Putamen (tissue), 1 donor: ENCODE data around the gene PPP1R13B.

Experiments used
- DNase-seq: peaks from one replicate; pipeline ENCODE4 v3.0.0-alpha.2; 2016; ENCODE audit warnings: low spot score

PPP1R13B gene

DNA sequence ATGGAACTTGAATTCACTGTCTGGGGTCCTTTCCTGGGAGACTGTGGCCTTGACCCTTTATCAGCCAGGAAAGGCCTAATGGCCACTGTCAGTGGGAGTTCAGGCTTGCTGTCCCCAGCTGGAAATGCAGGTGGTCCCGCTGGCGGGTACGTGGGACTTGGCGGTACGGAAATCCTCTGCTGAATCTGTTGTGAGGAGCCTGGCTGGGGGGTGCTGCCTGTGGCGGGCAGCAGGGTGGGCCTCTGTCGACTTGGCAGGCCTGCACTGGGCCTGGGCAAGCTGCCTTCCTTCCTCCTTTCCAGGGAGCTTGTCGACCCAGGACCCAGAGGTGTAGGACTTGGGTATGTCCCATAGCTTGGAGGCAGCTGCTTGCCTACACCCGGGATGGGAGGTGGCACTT lies 105.5 kb downstream of the PPP1R13B start:
- DNase-seq, result no peak

DNA sequence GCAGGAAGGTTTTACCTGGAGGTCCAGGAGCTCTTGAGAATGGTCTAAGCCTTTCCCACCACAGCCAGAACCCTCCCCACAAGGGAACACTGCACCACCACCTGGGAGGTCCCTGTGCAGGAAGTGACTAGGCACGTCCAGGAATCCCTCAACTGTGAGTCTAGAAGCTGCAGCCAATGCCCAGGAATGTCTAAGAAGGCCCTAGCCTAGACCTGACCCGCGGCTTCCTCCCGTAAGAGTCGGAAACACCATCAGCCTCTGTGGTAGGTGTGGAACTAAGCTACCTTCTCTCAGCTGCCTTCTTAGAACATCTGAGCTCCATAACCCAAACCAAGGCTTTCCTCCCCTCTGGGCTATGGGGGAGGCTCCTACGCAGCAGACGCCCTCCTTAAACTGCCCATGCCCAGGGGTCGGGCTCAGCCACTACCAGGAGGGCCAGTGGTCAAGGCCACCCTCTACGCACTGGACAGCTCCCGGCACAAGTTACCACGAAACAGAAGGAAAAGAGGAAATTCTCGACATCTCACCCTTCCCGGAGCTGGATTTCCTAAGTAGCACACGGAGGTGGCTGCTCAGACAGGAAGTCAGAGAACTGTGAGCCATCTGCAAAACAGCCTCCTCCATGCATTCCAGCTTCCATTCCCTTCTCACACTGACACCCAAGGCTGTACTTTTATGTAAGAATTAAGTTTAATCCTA lies 106.2 kb downstream of the PPP1R13B start:
- no peak for DNase-seq

DNA sequence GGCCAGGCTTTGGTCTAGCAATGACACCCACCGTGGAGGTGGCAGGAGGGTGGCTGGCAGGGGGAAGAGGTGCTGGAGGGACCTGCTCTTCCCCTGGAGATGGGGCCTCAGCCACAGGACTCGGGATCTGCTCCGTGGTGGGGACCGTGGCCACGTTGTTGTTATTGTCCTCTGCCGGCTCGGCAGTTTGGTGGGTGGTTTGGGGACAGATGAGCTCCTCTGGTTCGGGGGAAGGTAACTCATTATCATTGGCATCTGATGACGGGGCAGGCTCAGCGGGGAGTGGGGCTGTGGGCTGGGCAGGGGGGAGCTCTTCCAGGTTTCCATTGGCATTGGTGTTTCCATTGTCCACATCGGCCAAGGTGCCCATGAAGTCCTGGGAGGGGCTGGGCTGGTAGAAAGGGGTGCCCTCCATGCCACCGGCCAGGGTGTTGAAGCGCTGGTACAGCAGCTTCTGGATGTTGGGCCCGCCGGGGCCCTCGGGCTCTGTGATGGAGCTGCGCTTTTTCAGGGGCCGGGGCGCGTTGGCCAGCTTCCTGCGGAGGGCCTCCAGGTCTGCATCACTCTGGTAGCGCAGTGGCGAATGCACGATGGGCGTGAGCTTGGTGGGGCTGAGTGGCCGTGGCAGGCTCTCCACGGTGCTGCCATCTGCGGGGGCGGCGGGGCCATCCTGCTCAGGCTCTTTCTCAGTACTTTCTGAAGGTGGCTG lies 107.4 kb downstream of the PPP1R13B start:
- DNase-seq, result no peak

DNA sequence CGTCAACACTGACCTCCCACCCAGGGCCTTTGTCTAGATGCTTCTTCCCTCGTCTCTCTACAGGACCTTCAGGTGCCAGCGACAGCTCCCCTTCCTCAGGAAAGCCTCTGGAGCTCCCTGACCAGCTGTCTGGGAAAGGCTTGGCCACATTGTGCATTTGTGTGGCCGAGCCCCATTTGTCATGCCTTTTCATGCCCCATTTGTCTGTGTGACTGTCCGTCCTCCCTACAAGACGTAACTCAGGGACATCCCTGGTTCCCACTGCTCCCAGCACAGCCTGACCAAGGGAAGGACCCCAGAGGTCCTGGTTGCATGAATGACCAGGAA lies 107.9 kb downstream of the PPP1R13B start:
- no peak for DNase-seq

DNA sequence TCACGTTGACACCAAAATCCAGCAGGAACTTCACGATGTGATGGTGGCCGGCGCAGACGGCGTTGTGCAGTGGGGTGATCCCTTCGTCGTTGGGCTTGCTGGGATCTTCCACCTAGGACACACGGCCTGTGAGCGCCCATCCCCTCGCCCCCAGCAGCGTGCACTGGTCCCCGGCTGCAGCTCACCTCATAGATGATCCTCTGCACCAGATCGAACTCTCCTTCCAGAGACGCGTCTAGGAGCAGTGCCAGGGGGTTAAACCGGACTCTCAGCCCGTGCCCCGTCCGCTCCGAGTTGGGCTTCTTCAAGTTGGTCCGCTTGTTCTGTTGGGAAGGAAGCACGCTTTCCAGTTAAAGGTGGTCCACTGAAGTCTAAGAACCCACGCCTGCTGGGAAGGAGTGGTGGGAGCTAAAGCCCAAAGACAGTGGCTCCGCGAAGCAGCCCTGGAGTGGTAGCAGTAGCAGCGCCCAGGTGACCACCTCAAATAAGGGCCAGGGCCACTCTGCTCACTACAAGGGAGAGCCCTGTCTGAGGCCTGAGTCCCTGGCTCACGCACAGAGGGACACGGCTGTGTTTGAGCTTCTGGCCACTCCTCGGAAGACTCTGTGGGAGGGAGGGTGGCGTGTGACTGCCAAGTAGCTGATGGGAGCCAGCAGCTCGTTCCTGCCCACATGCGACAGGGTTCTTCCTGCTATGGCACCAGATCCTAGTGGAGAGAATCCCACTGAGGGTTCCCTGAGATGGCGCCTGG lies 108.5 kb downstream of the PPP1R13B start:
- DNase-seq, result no peak

DNA sequence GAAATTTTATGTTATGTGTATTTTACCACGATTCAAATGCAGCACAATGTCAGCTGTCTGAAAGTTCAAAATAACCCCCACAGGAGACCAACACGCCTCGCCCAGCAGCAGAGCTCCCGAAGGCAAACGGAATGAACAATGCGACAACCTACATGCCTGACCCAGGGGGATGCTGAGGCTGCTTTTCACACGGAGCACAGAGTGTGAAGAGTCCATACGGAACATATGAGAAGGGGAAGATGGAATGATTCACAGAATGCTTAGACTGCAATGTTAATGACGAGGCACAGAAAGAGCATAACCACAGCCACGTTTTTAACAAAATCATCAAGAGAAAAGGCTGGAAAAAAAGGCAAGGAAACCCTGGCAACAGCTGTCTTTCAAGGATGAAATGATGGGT lies 109.2 kb downstream of the PPP1R13B start:
- no peak for DNase-seq

DNA sequence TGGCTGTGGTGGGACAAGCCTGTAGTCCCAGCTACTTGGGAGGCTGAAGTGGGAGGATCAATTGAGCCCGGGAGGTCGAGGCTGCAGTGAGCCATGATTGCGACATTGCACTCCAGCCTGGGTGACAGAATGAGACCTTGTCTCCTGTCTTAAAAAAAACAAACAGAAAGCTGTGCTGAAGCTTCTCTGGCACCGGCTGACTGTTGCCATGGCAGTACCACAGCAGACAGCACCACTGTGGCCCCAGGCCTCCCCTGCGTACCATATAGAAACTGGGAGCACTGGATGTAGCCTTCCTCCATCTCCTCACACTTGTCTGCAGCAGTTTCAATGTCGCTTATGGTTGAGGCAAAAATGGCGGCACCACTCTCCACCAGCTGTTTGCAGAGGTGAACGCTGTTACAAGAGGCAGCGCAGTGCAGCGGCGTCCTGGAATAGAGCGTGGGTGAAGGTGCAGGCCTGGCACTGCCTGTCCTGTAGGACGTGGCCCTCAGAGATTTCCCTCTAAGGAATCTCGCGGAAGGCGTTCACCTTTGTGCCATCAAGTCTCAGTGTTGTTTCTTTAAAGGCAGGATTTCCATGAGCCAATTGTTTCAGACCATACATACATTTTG lies 109.8 kb downstream of the PPP1R13B start:
- DNase-seq, result no peak

DNA sequence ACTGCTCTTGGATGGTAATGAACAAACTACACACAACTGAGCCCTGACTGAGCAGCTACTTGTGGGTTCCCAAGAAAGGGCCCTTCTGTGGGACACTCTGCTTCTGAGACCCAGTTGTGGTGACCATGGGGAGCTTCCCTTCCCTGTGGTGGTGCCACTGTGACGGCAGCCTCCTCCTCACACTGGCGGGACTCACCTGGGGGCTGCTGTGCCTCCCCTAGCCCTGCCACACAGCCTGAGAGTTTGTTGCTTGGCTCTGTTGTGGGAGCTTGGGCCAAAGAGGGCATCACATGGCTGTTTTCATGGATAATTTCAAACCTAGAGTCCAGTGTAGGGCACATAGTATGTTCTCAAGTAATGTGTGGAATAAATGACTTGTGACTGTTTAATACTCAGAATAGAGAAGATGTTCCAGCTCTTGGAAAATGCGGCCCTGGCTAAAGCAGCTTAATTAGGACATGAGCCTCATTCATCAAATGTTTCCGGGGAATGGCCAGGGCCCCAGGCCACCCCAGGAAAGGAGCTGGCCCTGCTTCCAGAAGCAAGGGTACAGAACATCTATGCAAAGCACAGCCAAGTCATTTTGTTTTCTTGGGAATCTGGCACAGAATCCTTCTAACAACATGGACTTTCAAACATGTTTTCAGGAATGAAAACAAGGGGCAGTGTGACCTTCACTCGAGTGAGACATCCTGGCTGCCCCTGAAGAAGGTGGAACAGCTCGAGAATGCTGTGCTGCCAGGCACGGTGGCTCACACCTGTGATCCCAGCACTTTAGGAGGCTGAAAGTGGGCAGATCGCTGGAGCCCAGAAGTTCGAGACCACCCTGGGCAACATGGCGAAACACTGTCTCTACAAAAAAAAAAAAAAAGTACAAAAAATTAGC lies 110.6 kb downstream of the PPP1R13B start:
- DNase-seq, result no peak

DNA sequence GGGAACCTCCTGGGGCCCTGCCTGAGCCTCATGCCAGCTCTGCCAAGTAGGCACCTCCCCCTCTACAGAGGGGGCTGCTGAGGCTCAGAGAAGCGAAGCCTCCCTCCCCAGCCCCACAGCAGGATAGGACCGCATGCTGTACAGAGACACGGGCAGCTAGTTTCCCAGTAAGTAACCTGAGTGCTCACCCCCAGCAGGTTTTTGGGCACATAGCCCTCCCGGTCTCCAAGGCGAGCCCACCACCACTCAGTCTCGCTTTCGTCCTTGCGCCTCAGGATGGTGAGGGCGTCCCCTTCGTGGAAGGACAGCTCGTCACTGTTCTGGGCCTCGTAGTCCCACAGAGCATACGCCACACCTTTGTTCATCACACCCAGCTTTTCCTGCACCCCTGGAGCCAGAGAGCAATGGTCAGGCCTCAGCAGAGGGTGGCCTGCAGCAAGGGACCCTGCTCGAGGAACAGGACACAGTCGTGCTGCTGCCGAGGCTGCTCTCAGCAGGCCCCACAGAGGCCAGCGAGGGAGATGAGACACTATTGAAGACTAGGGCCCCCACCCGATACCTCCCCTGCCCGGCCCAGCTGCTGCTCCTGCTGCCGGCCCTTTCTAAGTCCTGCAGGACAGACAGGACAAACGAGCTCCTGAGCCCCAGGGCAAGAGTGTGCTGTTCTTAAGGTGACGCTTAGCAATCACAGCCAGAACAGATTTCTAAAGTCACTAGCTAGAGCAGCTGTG lies 111.4 kb downstream of the PPP1R13B start:
- DNase-seq, result no peak

DNA sequence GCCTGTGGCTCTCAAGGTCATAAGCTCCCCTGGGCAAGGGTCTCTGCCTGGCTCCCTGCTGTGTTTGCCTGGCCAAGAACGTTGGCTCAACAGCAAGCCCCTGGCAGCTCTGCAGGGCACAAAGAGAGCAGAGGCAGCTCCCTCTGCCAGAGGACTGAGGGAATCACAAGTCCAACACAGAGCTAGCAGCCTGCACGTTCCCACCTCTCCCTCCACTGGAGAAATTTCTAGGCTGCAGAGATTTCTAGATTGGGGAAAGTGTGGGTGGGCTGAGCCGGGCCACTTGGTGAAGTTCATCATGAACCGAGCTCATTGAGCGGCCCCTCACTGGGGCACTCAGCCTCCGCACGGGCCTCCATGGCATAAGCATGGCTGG lies 111.9 kb downstream of the PPP1R13B start:
- no peak for DNase-seq

DNA sequence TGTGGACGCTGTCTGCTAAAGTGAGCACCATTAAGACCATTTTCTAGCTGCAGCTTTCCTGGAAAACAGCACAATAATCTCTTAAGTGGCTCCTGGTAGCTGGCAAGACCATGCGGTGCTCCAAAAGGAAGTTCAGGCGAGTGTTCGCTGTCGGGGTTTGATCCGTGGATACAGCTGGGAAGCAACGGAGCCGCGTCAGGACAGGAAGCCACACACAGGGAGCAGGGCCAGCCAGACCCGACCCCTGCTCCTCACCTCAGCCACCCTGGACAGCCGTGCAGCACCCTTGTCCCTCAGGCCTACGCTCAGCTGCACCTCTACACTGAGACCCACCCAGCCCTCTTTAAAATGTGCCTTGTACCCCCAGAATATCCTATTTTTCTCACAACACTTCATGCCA lies 112.4 kb downstream of the PPP1R13B start:
- no peak for DNase-seq

DNA sequence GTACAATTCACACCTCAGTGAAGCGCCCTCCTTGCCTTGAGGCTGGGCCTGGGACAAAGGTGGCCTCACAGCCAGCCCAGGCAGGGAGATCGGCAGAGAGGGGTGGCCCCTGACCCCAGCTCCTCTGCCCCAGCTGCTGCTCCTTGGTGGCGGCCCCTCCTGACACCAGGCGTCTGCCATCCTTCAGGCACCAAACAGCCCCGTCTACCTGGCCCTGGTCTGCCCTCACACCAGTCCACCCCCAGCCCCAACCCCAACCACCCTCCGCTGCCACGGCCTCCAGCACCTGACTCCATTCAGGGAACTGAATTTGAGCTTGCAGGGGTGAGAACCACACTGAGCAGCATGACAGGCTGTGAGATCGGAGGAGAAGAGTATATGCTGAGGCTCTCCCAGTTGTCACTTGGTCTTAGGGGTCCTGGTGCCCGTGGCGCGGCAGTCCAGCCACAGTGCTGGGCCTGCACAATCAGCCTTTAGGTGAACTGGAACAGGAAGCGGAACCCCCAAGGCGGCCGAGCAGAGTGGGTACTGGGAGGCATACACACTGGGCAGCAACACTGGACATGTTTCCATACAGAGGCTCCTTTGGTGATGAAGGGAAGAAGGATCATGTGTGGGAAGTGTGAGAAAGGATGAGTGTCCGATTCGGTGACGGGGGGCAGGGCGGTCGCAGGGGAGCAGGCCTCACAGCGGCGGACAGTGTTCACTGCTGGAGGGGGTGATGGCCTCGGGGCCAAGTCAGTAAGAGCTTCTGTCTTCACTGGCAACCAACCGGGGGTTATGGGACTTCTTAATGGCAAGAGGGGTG lies 113.1 kb downstream of the PPP1R13B start:
- DNase-seq, result no peak

DNA sequence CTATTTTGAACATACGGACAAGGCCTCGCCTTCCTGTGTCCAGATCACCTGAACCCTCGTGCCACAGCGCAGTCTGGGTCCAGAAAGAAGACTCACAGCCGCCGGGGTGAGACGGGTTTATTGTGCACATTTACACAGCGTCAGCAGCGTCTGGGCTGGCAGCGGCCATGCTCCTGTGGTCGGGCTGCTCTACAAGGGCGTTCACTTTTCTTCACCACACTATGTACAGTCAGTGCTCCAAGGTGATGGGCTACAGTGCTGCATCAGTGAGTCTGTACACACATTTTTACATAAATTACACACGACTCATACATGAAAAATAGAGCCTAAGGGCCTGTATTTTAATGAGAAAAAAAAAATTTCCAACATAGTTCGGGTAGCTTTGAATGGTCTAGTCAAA lies 113.7 kb downstream of the PPP1R13B start:
- DNase-seq, result no peak

DNA sequence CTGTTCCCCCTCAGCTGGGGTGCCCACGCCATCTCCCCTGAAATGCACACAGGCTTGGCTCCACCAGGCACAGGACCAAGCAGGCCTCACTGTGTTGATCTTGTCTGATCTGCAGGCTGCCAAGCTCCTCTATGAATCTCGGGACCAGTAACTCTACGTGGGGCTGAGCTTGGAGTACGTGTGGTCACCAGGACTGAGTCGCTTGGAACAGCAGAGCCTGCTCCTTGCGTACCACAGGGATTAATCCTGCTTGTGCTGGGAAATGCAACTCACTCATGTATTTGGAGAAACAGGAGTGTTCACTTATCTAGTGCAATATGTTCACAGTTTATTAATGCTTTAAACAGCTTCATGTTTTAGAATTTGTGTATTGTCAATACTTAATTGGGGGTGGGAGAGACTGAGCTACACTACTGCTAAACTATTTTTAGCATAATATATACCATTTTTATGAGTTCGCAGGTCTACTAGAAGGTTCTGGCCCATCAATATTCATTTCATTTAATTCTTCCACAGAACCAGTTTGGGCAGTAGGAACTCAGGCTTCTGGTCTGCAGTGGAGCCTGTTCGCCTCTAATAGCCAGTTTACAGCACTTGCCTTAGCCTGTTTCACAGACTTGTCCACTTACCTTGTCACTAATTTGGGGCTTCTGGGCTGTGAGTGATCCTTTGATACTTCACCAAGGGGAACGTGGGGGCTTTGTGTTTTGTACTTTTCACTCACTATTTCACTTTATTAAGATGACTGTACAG lies 114.3 kb downstream of the PPP1R13B start:
- no peak for DNase-seq

DNA sequence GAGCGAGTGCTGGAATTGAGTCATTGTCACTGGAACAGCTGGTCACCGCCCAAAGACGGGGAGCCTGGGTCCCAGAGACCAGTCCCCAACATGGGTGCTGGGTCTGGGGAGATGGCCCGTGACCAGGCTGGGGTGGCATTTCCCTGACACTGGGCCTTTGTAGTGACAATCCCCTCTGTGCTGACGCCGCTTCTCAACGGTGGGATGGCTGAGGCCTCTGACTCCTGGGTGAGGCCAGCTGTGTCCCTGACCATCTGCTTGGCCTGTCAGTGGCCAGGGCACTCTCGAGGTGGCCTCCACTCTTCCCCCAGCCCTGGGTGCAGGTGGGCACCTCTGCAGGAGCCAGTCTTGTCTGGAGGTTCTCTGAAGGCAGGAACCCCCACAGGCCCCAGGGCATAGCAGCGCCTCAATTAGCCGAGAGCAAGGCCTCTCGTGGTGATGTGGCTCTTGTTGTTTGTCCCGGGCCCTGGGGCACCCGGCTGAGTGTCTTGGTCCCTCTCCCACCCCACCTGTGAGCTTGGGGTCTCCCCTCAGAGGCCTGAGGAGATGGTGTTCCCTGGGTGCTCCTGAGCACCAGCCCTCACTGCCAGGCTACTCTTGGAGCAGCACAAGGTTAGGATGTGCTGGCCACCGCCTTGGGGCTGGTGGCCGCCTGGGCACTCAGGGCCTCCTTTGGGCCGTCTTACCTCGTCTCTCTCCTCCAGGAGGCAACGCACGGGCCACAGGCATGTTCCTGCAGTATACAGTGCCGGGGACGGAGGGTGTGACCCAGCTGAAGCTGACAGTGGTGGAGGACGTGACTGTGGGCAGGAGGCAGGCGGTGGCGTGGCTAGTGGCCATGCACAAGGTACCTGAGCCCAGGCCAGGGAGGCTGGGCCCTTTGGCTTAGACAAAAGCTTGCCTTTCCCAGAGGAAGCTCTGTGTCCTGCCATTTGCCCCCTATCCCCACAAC lies 115.2 kb downstream of the PPP1R13B start:
- no peak for DNase-seq

DNA sequence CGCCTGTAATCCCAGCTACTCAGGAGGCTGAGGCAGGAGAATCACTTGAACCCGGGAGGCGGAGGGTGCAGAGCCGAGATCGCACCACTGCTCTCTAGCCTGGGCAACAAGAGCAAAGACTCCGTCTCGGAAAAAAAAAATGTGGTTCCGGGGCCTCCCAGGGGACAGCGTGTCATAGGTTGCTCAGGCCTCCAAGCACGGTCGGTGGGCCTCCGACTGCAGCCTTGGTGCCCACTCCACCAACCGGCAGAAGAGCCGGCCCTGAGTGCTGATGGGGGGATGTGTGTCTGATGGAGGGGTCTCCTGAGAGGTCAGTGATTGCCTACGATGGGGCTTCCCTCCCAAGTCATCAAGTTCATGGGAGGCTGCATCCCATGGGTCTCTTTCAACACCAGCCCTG lies 115.9 kb downstream of the PPP1R13B start:
- DNase-seq, result no peak

DNA sequence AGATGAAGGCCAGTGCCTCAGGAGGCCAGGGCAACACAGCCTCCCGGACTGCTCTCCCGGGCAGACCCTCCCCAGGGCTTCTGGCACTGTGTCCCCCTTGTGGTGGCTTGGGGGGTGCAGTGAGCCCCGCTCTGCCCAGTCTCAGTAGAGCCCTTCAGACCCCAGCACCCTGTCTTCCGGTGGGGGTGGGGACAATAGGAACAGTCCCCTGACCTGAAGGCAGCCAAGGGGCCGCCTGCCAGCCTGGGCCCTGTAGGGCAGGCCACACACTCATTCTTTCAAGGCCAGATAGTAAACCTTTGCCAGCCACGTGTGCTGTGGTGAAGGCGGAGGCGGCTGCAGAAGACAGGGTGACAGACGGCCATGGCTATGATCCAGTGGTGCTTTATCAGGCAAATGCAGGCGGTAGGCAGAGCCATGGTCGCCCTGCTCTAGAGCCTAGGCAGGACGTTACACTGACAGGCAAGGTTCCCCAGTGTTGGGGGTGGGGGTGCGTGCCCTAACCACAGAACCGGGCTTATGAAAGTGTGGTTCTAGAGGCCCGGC lies 116.8 kb downstream of the PPP1R13B start:
- DNase-seq, result no peak
